Measurements from ENCODE around the gene RGS3.

RGS3 gene

GRCh38 chr9:113625486-113625885 lies 162.0 kb downstream of the RGS3 start:
- Histone ChIP-seq H3K27me3 (ENCODE audit: insufficient read depth, low read length) (peaks cover 11% of the 10 kb centered on the region), H3K4me3 (ENCODE audit: low read length) (no peak overlapping the region), H3K4me1 (ENCODE audit: insufficient read depth, low read length) (peaks cover 30% of the 10 kb centered on the region), H3K9ac (ENCODE audit: low read depth, low read length) (no peak overlapping the region), H3K27ac (ENCODE audit: low read length) (no peak overlapping the region), H3K9me3 (ENCODE audit: insufficient read depth, low read depth, low read length) (no peaks in the 10 kb centered on the region), H3K36me3 (ENCODE audit: insufficient read depth, low read depth, low read length) (no peaks in the 10 kb centered on the region)

GRCh38 chr9:113626735-113627495 lies 163.4 kb downstream of the RGS3 start:
- H3K27ac ChIP-seq (ENCODE audit: low read length) = no peak overlapping the region
- peaks cover 19% of the 10 kb centered on the region for H3K4me1 ChIP-seq (ENCODE audit: insufficient read depth, low read length)
- H3K27me3 ChIP-seq (ENCODE audit: insufficient read depth, low read length) = peaks cover 21% of the 10 kb centered on the region
- H3K9me3 ChIP-seq (ENCODE audit: insufficient read depth, low read depth, low read length) = no peaks in the 10 kb centered on the region
- no peaks in the 10 kb centered on the region for H3K36me3 ChIP-seq (ENCODE audit: insufficient read depth, low read depth, low read length)
- no peak overlapping the region for H3K4me3 ChIP-seq (ENCODE audit: low read length)
- H3K9ac ChIP-seq (ENCODE audit: low read depth, low read length) = no peak overlapping the region

- no peaks in the 10 kb centered on the region for H3K9me3 ChIP-seq (ENCODE audit: insufficient read depth, low read depth, low read length)
- no peak overlapping the region for H3K9ac ChIP-seq (ENCODE audit: low read depth, low read length)
- no peaks in the 10 kb centered on the region for H3K36me3 ChIP-seq (ENCODE audit: insufficient read depth, low read depth, low read length)
- H3K4me3 ChIP-seq (ENCODE audit: low read length) = no peak overlapping the region
- H3K27ac ChIP-seq (ENCODE audit: low read length) = no peak overlapping the region
- peaks cover 7% of the 10 kb centered on the region for H3K4me1 ChIP-seq (ENCODE audit: insufficient read depth, low read length)
- peaks cover 22% of the 10 kb centered on the region for H3K27me3 ChIP-seq (ENCODE audit: insufficient read depth, low read length)
Measured at GRCh38 chr9:113628621-113629020, 165.1 kb downstream of the RGS3 start.

GRCh38 chr9:113630386-113631136 lies 167.0 kb downstream of the RGS3 start:
- Histone ChIP-seq H3K4me3 (ENCODE audit: low read length) (no peak overlapping the region), H3K4me1 (ENCODE audit: insufficient read depth, low read length) (peaks cover 9% of the 10 kb centered on the region), H3K9ac (ENCODE audit: low read depth, low read length) (no peak overlapping the region), H3K36me3 (ENCODE audit: insufficient read depth, low read depth, low read length) (no peaks in the 10 kb centered on the region), H3K27ac (ENCODE audit: low read length) (no peak overlapping the region), H3K27me3 (ENCODE audit: insufficient read depth, low read length) (peaks cover 27% of the 10 kb centered on the region), H3K9me3 (ENCODE audit: insufficient read depth, low read depth, low read length) (no peaks in the 10 kb centered on the region)

- no peaks in the 10 kb centered on the region for H3K9me3 ChIP-seq (ENCODE audit: insufficient read depth, low read depth, low read length)
- H3K27me3 ChIP-seq (ENCODE audit: insufficient read depth, low read length) = peaks cover 34% of the 10 kb centered on the region
- H3K9ac ChIP-seq (ENCODE audit: low read depth, low read length) = no peak overlapping the region
- H3K4me3 ChIP-seq (ENCODE audit: low read length) = no peak overlapping the region
- H3K27ac ChIP-seq (ENCODE audit: low read length) = no peak overlapping the region
- no peaks in the 10 kb centered on the region for H3K36me3 ChIP-seq (ENCODE audit: insufficient read depth, low read depth, low read length)
- H3K4me1 ChIP-seq (ENCODE audit: insufficient read depth, low read length) = peaks cover 9% of the 10 kb centered on the region
Measured at GRCh38 chr9:113631137-113631765, 167.7 kb downstream of the RGS3 start.

- H3K9me3 ChIP-seq (ENCODE audit: insufficient read depth, low read depth, low read length) = no peaks in the 10 kb centered on the region
- no peaks in the 10 kb centered on the region for H3K36me3 ChIP-seq (ENCODE audit: insufficient read depth, low read depth, low read length)
- no peak overlapping the region for H3K4me3 ChIP-seq (ENCODE audit: low read length)
- H3K9ac ChIP-seq (ENCODE audit: low read depth, low read length) = no peak overlapping the region
- H3K27me3 ChIP-seq (ENCODE audit: insufficient read depth, low read length) = peaks cover 38% of the 10 kb centered on the region
- no peak overlapping the region for H3K27ac ChIP-seq (ENCODE audit: low read length)
- peaks cover 9% of the 10 kb centered on the region for H3K4me1 ChIP-seq (ENCODE audit: insufficient read depth, low read length)
Measured at GRCh38 chr9:113631871-113632665, 168.5 kb downstream of the RGS3 start.

- H3K4me1 ChIP-seq (ENCODE audit: insufficient read depth, low read length) = peaks cover 4% of the 10 kb centered on the region
- no peak overlapping the region for H3K9ac ChIP-seq (ENCODE audit: low read depth, low read length)
- no peak overlapping the region for H3K4me3 ChIP-seq (ENCODE audit: low read length)
- H3K27ac ChIP-seq (ENCODE audit: low read length) = no peak overlapping the region
- H3K9me3 ChIP-seq (ENCODE audit: insufficient read depth, low read depth, low read length) = no peaks in the 10 kb centered on the region
- H3K36me3 ChIP-seq (ENCODE audit: insufficient read depth, low read depth, low read length) = no peaks in the 10 kb centered on the region
- peaks cover 31% of the 10 kb centered on the region for H3K27me3 ChIP-seq (ENCODE audit: insufficient read depth, low read length)
Measured at GRCh38 chr9:113632776-113633590, 169.5 kb downstream of the RGS3 start.

GRCh38 chr9:113633782-113634595 lies 170.5 kb downstream of the RGS3 start:
- Histone ChIP-seq H3K9me3 (ENCODE audit: insufficient read depth, low read depth, low read length) (no peaks in the 10 kb centered on the region), H3K4me1 (ENCODE audit: insufficient read depth, low read length) (peaks cover 4% of the 10 kb centered on the region), H3K27ac (ENCODE audit: low read length) (no peak overlapping the region), H3K27me3 (ENCODE audit: insufficient read depth, low read length) (peaks cover 37% of the 10 kb centered on the region), H3K4me3 (ENCODE audit: low read length) (no peak overlapping the region), H3K36me3 (ENCODE audit: insufficient read depth, low read depth, low read length) (no peaks in the 10 kb centered on the region), H3K9ac (ENCODE audit: low read depth, low read length) (no peak overlapping the region)

- H3K27me3 ChIP-seq (ENCODE audit: insufficient read depth, low read length) = peaks cover 46% of the 10 kb centered on the region
- H3K9ac ChIP-seq (ENCODE audit: low read depth, low read length) = no peak overlapping the region
- no peaks in the 10 kb centered on the region for H3K9me3 ChIP-seq (ENCODE audit: insufficient read depth, low read depth, low read length)
- H3K27ac ChIP-seq (ENCODE audit: low read length) = no peak overlapping the region
- no peak overlapping the region for H3K4me3 ChIP-seq (ENCODE audit: low read length)
- no peaks in the 10 kb centered on the region for H3K36me3 ChIP-seq (ENCODE audit: insufficient read depth, low read depth, low read length)
- H3K4me1 ChIP-seq (ENCODE audit: insufficient read depth, low read length) = peaks cover 4% of the 10 kb centered on the region
Measured at GRCh38 chr9:113634596-113635515, 171.3 kb downstream of the RGS3 start.

Measured in iPS-20b (cell line).